ENCODE measurements around the gene GNAI1.

GNAI1 gene

DNA sequence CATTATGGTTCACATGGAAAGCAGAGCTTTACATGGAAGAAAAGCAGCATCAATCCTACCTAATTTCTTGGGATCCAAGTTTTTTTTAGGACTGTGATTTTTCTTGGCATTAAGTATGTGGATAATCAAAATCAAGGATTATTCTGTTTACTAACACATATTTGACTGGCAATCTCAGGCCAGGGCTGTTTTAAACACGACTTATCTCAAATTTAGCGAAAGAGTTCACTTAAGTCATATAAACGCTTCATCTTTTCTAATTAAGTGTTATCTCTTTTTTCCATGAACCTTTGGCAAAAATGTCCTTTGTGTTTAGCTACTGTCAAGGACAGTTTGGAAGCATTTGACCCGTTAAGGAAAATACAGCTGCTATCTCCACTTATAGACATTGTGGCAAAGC, 92.0 kb downstream of the GNAI1 start:
- TF ChIP-seq, protein P1, sequence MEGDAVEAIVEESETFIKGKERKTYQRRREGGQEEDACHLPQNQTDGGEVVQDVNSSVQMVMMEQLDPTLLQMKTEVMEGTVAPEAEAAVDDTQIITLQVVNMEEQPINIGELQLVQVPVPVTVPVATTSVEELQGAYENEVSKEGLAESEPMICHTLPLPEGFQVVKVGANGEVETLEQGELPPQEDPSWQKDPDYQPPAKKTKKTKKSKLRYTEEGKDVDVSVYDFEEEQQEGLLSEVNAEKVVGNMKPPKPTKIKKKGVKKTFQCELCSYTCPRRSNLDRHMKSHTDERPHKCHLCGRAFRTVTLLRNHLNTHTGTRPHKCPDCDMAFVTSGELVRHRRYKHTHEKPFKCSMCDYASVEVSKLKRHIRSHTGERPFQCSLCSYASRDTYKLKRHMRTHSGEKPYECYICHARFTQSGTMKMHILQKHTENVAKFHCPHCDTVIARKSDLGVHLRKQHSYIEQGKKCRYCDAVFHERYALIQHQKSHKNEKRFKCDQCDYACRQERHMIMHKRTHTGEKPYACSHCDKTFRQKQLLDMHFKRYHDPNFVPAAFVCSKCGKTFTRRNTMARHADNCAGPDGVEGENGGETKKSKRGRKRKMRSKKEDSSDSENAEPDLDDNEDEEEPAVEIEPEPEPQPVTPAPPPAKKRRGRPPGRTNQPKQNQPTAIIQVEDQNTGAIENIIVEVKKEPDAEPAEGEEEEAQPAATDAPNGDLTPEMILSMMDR (IDR thresholded peaks at IDR 0.05; ENCODE audit: control insufficient read depth, extremely low read depth, insufficient read depth) = no peak
- no peak for DNase-seq (ENCODE audit: low read depth)
- no peak overlapping the region for H3K4me3 ChIP-seq (ENCODE audit: low read depth, low read length)

- no peak overlapping the region for H3K4me3 ChIP-seq (ENCODE audit: low read depth, low read length)
- no peak for DNase-seq (ENCODE audit: low read depth)
- TF ChIP-seq, protein P1 (IDR thresholded peaks at IDR 0.05; ENCODE audit: control insufficient read depth, extremely low read depth, insufficient read depth) = no peak
Measured at GRCh38 chr7:80230327-80230726, 95.7 kb downstream of the GNAI1 start.

- H3K4me3 ChIP-seq (ENCODE audit: low read depth, low read length) = no peak overlapping the region
- TF ChIP-seq, protein P1 (IDR thresholded peaks at IDR 0.05; ENCODE audit: control insufficient read depth, extremely low read depth, insufficient read depth) = no peak
- DNase-seq (ENCODE audit: low read depth) = no peak
Measured at GRCh38 chr7:80231707-80232106, 97.1 kb downstream of the GNAI1 start.

GRCh38 chr7:80232979-80233724, 98.5 kb downstream of the GNAI1 start:
- no peak for DNase-seq (ENCODE audit: low read depth)
- TF ChIP-seq, protein P1 (IDR thresholded peaks at IDR 0.05; ENCODE audit: control insufficient read depth, extremely low read depth, insufficient read depth) = no peak
- no peak overlapping the region for H3K4me3 ChIP-seq (ENCODE audit: low read depth, low read length)

- no peak overlapping the region for H3K4me3 ChIP-seq (ENCODE audit: low read depth, low read length)
- no peak for DNase-seq (ENCODE audit: low read depth)
- TF ChIP-seq, protein P1 (IDR thresholded peaks at IDR 0.05; ENCODE audit: control insufficient read depth, extremely low read depth, insufficient read depth) = no peak
Measured at GRCh38 chr7:80235334-80235733, 100.7 kb downstream of the GNAI1 start.

GRCh38 chr7:80236681-80237080, 102.0 kb downstream of the GNAI1 start:
- no peak overlapping the region for H3K4me3 ChIP-seq (ENCODE audit: low read depth, low read length)
- TF ChIP-seq, protein P1 (IDR thresholded peaks at IDR 0.05; ENCODE audit: control insufficient read depth, extremely low read depth, insufficient read depth) = no peak
- DNase-seq (ENCODE audit: low read depth) = no peak

Measured in LNCaP clone FGC (cell line).